Neural progenitor cell (in vitro differentiated cells): Measurements from ENCODE around the gene BCL2L14. TPM values are rescaled to one million over a fixed set of nuclear protein-coding genes. Genes with fewer than 3 reads are reported as not detected.

ENCODE experiments used
- DNase-seq: peaks from one replicate; pipeline ENCODE4 v3.0.0-alpha.2; 2016; ENCODE audit warnings: low spot score
- H2AFZ ChIP-seq: fragments of 200-600 bp; sonication (generic); replicated peaks from 2 replicates; pipeline ENCODE4 v1.6.1; 2016; ENCODE audit warnings: antibody characterized with exemption
- H3F3A ChIP-seq: fragments of 200-600 bp; sonication (generic); 2 replicates; pipeline ENCODE4 v1.6.1; 2016; ENCODE audit warnings: antibody characterized with exemption, low read depth
- H3K27ac ChIP-seq: fragments of 200-600 bp; sonication (generic); 2 replicates; pipeline ENCODE4 v1.5.1; 2016; ENCODE audit warnings: mild to moderate bottlenecking
- H3K27me3 ChIP-seq: fragments of 200-600 bp; sonication (generic); 2 replicates; pipeline ENCODE4 v1.6.1; 2016; ENCODE audit warnings: mild to moderate bottlenecking, moderate library complexity
- H3K36me3 ChIP-seq: fragments of 200-600 bp; sonication (generic); 2 replicates; pipeline ENCODE4 v1.5.1; 2016
- H3K4me1 ChIP-seq: fragments of 200-600 bp; sonication (generic); 2 replicates; pipeline ENCODE4 v1.6.1; 2016; ENCODE audit warnings: mixed run types
- H3K4me2 ChIP-seq: fragments of 200-600 bp; sonication (generic); 2 replicates; pipeline ENCODE4 v1.6.1; 2016
- H3K4me3 ChIP-seq: fragments of 200-600 bp; sonication (generic); 2 replicates; pipeline ENCODE4 v1.5.1; 2016
- H3K79me2 ChIP-seq: fragments of 200-600 bp; sonication (generic); 2 replicates; pipeline ENCODE4 v1.6.1; 2016; ENCODE audit warnings: low read depth
- H3K9ac ChIP-seq: fragments of 200-600 bp; sonication (generic); 2 replicates; pipeline ENCODE4 v1.6.1; 2016
- H3K9me3 ChIP-seq: fragments of 200-600 bp; sonication (generic); 2 replicates; pipeline ENCODE4 v1.5.1; 2016; ENCODE audit warnings: low read depth
- H4K20me1 ChIP-seq: fragments of 200-600 bp; sonication (generic); 2 replicates; pipeline ENCODE4 v1.6.1; 2016; ENCODE audit warnings: low read depth
- H3K27ac Mint-ChIP-seq: 3 replicates; pipeline ENCODE4 v1.8.0; 2021; ENCODE audit warnings: mixed read lengths
- H3K27me3 Mint-ChIP-seq: 2 replicates; pipeline ENCODE4 v1.8.0; 2022; ENCODE audit warnings: low read depth, mild to moderate bottlenecking, inconsistent platforms, moderate library complexity, mixed read lengths; ENCODE audit not compliant: insufficient read depth
- H3K36me3 Mint-ChIP-seq: 3 replicates; pipeline ENCODE4 v1.8.0; 2021; ENCODE audit warnings: mixed read lengths
- H3K4me1 Mint-ChIP-seq: 3 replicates; pipeline ENCODE4 v1.8.0; 2021; ENCODE audit warnings: mixed read lengths
- H3K4me3 Mint-ChIP-seq: 3 replicates; pipeline ENCODE4 v1.8.0; 2021; ENCODE audit warnings: mild to moderate bottlenecking, moderate library complexity, mixed read lengths
- H3K9me3 Mint-ChIP-seq: 3 replicates; pipeline ENCODE4 v1.8.0; 2020; ENCODE audit warnings: mixed read lengths
- CTCF ChIP-seq: fragments of 200-600 bp; sonication (generic); IDR thresholded peaks from 2 replicates; pipeline ENCODE4 v1.5.1; 2017; ENCODE audit warnings: antibody characterized with exemption, mild to moderate bottlenecking
- EZH2 ChIP-seq: fragments of 200-600 bp; sonication (generic); IDR thresholded peaks from 2 replicates; pipeline ENCODE4 v1.6.1; 2017; ENCODE audit warnings: antibody characterized with exemption, mild to moderate bottlenecking, moderate library complexity
- EZH2phosphoT487 ChIP-seq: fragments of 200-600 bp; sonication (generic); IDR thresholded peaks from 2 replicates; pipeline ENCODE4 v1.6.1; 2017; ENCODE audit warnings: antibody characterized with exemption
- total RNA-seq: library from RNA; depleted of rRNA; stranded (reverse); fragments of >200 nt; gene quantifications from 2 replicates; pipeline ENCODE4 v1.2.3, GENCODE V29; 2015; ENCODE audit warnings: low replicate concordance

The BCL2L14 gene
- total RNA-seq, 1 donor from 2014 or later: not detected

- H3K27ac ChIP-seq: no peak overlapping the region
- no peaks in the 10 kb centered on the region for H3K9me3 ChIP-seq
- H3K36me3 ChIP-seq: no peaks in the 10 kb centered on the region
- no peaks in the 10 kb centered on the region for H3F3A ChIP-seq
- H2AFZ ChIP-seq: no peak overlapping the region
- TF ChIP-seq EZH2 (no peak), EZH2phosphoT487 (no peak), CTCF (no peak)
- no peaks in the 10 kb centered on the region for H4K20me1 ChIP-seq
- H3K4me3 ChIP-seq: no peak overlapping the region
- H3K9ac ChIP-seq: no peak overlapping the region
- H3K4me2 ChIP-seq: no peak overlapping the region
- H3K79me2 ChIP-seq: no peaks in the 10 kb centered on the region
- peaks cover 10% of the 10 kb centered on the region for H3K4me1 ChIP-seq
- Mint-ChIP-seq H3K9me3 (peaks cover 6% of the 10 kb centered on the region), H3K27ac (no peak overlapping the region), H3K36me3 (no peaks in the 10 kb centered on the region), H3K4me1 (no peaks in the 10 kb centered on the region), H3K4me3 (no peak overlapping the region), H3K27me3 (peaks cover 4% of the 10 kb centered on the region)
- DNase-seq: no peak
- H3K27me3 ChIP-seq: no peaks in the 10 kb centered on the region
Observed at GRCh38 chr12:12024911-12025682, 45.6 kb upstream of the BCL2L14 start.

GRCh38 chr12:12025799-12026386, 44.8 kb upstream of the BCL2L14 start:
- Histone ChIP-seq H3K79me2 (no peaks in the 10 kb centered on the region), H3K4me1 (peaks cover 10% of the 10 kb centered on the region), H3K9me3 (no peaks in the 10 kb centered on the region), H3F3A (no peaks in the 10 kb centered on the region), H3K36me3 (no peaks in the 10 kb centered on the region), H3K4me2 (no peak overlapping the region), H3K27ac (no peak overlapping the region), H2AFZ (no peak overlapping the region), H3K9ac (no peak overlapping the region), H3K27me3 (no peaks in the 10 kb centered on the region), H3K4me3 (no peak overlapping the region), H4K20me1 (no peaks in the 10 kb centered on the region)
- DNase-seq: no peak
- peaks cover 7% of the 10 kb centered on the region for H3K27me3 Mint-ChIP-seq
- no peak overlapping the region for H3K27ac Mint-ChIP-seq
- no peaks in the 10 kb centered on the region for H3K4me1 Mint-ChIP-seq
- H3K9me3 Mint-ChIP-seq: peaks cover 6% of the 10 kb centered on the region
- no peak overlapping the region for H3K4me3 Mint-ChIP-seq
- no peak for TF ChIP-seq EZH2
- TF ChIP-seq EZH2phosphoT487: no peak
- no peak for TF ChIP-seq CTCF
- no peaks in the 10 kb centered on the region for H3K36me3 Mint-ChIP-seq

GRCh38 chr12:12028668-12029402, 41.9 kb upstream of the BCL2L14 start:
- DNase-seq: no peak
- Mint-ChIP-seq H3K4me1 (peaks cover 5% of the 10 kb centered on the region), H3K27ac (no peak overlapping the region), H3K36me3 (no peaks in the 10 kb centered on the region), H3K27me3 (peaks cover 7% of the 10 kb centered on the region), H3K4me3 (no peak overlapping the region), H3K9me3 (peaks cover 6% of the 10 kb centered on the region)
- Histone ChIP-seq H3K27me3 (no peaks in the 10 kb centered on the region), H4K20me1 (no peaks in the 10 kb centered on the region), H3K36me3 (no peaks in the 10 kb centered on the region), H2AFZ (no peak overlapping the region), H3K4me1 (peaks cover under 1% of the 10 kb centered on the region), H3K4me2 (no peak overlapping the region), H3K79me2 (no peaks in the 10 kb centered on the region), H3K9me3 (no peaks in the 10 kb centered on the region), H3K9ac (no peak overlapping the region), H3K27ac (no peak overlapping the region), H3F3A (no peaks in the 10 kb centered on the region), H3K4me3 (no peak overlapping the region)
- no peak for TF ChIP-seq EZH2
- TF ChIP-seq EZH2phosphoT487: no peak
- no peak for TF ChIP-seq CTCF
